Activated gamma-delta T cell (primary cell): Measurements from ENCODE around the gene MRLN.
"Not testable (repeated sequence)": the region's sequence is repeated elsewhere in the genome, so short reads cannot be mapped to it uniquely, and the experiment has no call there.

ENCODE experiments used
- DNase-seq: peaks from one replicate; lab custom pipeline; 2025; lab: John Stamatoyannopoulos, UW

The MRLN gene

DNA sequence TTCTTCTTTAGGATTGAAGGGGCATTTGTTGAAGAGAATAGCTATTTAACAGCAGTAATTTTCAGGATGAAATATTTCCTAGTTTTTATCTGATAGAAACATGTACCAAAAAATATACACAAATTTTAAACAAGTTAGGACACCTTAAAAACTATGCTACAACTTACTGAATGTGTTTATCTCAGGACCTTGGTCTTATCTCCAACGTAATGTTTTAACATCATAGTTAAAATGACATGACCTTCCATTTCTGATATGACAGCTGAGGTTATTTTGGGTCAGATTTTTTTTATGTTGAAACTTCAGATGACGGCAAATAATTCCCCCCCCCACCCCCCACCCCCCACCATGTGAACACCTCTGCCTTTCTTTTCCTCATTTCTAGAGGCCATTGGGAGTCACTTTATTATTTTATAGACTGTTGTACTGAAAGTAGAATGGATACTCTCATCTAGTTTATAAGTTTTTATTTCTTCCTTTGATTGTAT is 8.0 kb downstream of the MRLN start:
- no peak for DNase-seq

DNA sequence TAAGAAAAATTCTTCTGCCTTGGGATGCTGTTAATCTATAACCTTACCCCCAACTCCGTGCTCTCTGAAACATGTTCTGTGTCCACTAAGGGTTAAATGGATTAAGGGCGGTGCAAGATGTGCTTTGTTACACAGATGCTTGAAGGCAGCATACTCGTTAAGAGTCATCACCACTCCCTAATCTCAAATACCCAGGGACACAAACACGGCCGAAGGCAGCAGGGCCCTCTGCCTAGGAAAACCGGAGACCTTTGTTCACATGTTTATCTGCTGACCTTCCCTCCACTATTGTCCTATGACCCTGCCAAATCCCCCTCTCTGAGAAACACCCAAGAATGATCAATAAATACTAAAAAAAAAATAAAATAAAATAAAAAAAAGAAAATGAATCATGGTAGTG is 8.5 kb downstream of the MRLN start:
- DNase-seq = not testable (repeated sequence)

DNA sequence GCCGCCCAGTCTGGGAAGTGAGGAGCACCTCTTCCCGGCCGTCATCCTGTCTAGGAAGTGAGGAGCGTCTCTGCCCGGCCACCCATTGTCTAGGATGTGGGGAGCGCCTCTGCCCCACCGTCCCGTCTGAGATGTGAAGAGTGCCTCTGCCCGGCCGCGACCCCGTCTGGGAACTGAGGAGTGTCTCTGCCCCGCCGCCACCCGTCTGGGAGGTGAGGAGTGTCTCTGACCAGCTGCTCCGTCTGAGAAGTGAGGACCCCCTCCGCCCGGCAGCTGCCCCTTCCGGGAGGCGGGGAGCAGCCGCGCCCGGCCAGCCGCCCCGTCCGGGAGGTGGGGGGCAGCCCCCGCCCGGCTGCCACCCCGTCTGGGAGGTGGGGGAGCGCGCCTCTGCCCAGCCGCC is 9.1 kb downstream of the MRLN start:
- not testable (repeated sequence) for DNase-seq

DNA sequence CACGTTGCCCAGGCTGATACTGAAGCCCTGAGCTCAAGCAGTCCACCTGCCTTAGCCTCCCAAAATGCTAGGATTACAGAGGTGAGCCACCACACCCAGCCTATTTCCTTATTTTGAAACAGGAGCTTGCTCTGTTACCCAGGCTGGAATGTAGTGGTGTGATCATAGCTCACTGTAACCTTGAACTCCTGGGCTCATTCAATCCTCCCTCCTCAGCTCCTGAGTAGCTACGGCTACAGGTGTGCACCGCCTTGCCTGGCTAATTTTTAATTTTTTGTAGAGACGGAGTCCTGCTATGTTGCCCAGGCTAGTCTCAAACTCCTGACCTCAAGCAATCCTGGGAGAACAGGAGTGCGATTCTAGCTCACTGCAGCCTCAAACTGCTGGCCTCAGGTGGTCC is 11.7 kb downstream of the MRLN start:
- no peak for DNase-seq

DNA sequence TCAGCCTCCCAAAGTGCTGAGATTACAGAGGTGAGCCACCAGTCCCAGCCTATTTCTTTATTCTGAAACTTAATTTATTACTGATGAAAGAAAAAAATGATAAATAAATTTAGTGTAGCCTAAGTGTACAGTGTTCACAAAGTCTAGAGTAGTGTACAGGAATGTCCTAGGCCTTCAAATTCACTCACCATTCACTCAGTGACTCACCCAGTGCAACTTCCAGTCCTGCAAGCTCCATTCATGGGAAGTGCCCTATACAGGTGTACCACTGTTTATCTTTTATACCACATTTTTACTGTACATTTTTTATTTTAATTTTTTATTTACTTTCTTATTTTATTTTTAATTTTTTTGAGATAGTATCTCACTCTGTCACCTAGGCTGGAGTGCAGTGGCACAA is 12.2 kb downstream of the MRLN start:
- DNase-seq = no peak

DNA sequence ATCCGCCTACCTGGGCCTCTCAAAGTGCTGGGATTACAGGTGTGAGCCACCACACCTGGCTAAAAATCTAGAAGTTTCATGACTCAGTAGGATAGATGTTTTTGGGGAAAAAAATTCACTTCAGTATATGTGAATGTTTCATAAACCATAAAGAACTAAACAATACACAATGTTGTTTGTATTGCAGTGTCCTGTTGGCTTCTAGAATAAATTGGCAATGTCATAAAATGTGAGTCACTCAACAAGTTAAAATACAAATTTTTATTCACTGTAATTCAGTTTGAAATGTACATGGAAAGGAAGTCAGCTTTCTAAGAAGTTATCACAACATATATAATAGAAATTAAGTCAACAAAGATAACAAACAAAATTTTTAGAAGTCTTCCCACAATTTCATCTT is 16.5 kb downstream of the MRLN start:
- DNase-seq = no peak

DNA sequence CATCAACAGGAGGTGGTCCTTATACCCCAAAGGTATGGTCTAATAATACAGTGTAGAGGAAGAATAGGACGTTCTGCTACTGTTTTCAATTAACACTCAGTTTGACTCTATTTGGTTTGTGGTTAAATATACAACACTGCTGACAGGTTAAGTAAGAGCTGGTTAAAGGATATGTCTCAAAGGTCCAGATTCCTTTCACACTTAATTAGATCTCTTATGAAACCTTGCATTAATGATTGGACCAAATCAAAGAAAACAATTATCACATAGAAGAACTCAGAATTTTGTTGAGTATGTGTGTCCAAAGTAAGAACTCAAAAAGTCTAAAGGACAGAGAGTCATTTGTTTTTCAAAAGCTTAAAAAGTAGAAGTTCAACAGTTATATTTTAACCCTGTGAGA is 18.0 kb downstream of the MRLN start:
- no peak for DNase-seq

DNA sequence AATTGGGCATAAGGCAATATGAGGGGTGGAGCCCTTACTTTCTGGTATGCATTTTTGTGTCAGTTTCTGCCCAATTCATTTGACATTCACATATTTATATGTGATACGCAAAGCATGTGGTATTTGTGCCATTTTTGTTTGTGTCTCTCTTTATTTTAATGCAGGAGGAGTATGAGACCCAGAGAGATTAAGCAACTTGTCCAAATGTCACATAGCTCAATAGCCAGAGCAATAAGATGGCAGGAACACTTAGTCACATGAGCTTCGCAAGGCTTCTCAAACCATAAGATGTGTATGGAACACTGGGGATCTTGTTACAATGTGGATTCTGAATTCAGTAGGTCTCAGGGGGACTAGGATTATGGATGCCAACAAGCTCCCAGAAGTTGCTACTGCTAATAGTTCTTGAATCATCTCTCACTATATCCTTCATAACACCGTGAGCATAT is 19.2 kb downstream of the MRLN start:
- DNase-seq = no peak

DNA sequence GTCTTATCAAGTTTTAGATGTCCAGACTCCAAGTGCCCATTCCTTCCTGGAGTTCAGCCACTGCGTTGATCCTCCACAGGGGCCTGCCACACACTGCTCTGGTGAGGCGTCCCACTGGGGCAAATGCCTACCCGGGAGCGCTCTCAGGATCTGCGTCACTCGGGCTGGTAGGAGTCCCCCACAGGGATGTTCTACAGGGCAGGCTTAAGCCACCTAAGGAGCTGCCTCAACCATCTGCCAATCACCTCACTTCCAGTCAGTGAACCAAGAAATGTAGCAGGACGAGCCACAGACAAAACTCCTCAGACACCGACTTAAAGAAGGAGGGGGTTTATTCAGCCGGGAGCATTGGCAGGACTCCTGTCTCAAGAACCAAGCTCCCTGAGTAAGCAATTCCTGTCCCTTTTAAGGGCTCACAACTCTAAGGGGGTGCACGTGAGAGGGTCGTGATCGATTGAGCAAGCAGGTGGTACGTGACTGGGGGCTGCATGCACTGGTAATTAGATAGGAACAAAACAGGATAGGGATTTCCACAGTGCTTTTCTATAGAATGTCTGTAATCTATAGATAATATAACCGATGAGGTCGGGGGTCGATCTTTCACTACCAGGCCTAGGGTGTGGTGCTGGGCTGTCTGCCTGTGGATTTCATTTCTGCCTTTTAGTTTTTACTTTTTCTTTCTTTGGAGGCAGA is 19.8 kb downstream of the MRLN start:
- DNase-seq = not testable (repeated sequence)

DNA sequence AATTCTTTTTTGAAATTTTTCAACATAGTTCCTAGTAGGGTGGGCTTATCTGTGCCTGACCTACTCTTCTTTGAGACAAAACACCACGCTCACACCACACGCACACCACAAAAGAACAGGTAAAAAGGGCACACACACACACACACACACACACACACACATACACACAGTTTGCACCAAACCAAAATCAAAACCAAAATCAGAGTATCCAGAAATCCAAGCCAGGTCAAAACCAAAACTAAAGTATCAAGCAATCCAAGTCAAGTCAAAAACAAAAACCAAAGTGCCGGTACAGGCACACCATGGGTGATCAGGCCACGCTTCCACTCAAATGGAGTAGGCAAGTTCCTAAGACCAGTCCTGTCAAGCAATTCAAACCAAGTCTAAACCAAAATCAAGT is 20.4 kb downstream of the MRLN start:
- not testable (repeated sequence) for DNase-seq

DNA sequence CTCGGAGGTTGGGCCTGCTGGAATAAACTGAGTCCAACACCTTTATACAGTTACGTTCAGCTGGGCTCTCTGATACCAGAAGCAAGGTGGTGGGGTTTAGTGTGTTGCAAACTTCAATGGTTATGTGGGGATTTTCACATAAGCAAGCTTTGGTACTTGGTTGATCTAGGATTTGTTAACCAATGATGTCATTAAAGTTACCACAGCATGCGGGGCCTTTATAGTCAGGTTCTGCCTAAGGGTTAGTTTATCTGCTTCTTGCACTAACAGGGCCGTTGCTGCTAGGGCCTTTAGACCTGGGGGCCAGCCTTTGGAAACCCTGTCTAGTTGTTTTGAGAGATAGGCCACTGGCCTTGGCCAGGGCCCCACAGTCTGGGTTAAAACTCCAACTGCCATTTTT is 24.1 kb downstream of the MRLN start:
- not testable (repeated sequence) for DNase-seq

DNA sequence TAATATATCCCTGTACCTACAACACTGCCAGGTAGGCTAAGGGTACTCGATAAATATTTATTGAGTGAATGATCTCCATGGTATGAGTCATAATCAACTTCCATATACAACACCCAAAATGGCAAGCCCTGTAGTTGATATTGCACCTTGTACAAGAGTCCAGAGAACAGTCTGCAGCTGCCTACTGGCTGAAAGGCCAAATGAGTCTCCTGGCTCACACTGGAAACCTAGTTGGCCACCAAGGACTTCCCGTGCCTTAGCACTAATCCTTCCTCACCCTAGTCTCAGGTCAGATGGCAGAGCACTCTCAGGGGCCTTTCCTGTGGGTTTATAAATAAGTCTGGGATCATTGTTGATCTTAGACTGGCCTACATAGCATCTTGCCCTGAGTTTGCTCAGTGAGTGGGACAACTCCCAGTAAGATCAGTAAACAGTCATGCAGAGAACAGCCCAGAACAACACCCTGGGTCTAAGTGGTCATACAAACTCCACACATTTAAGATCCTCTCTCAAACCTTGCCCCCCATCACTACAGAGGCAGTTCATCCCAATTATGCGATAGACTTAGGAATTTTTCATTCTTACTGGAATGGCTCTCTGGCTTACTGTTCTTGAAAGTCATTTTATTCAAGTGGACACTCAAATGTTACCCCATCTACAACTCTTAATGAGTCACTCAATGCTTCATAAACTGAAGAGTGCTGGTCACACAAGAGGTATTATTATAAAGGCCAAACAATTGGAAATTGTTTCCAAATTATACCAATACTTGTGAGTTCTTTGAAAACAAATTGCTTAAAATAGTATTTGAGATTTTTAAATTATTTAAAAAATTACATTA is 28.9 kb downstream of the MRLN start:
- DNase-seq = no peak

DNA sequence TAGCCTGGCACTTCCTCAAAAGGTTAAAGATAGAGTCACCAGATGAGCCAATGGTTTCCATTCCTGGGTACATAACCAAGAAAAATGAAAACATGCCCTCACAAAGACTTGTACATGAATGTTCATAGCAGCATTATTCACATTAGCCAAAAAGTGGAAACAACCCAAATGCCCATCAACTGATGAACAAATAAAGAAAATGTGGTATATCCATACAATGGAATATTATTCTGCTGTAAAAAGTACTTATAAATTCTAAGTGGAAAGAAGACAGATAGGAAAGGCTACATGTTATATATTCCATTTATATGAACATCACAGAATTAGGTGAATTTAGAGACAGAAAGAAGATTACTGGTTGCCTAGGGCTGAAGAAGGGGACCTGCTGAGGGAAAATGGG is 32.9 kb downstream of the MRLN start:
- no peak for DNase-seq

DNA sequence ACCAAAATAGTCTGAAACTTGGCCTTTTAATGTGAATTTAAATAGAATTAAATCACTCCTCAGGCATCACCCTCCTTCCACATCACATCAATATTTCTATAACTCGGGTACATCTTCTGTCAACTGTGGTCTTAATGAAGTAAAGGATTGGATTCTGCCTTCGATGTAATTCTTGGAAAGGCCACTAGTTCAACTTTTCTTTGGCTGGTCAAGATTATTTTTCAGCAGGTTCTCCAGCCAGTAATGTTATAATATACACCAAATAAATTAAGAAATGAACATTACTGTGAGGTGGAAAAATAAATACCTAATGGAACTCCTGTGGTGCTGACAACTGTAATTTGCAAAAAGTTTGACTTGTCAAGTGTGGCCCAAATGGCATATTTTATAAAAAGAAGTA is 33.9 kb downstream of the MRLN start:
- DNase-seq = no peak

DNA sequence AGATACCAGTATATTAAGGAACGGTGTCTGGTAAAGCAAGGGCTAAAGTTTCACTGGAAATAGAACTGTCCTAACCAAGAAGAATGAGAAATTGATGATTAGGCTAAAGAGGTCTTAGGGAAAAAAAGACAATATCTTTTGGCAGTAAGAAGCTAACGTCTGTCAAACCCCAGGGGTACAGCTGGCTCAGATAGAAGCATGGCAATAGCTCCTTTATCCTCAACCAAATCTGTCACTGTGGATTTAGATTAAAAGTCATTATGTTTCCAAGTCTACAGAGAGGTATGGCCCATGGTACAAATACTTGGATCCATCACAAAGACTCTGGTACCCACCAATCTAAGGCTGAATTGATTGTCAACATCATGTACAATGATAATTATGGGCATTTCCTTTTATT is 35.0 kb downstream of the MRLN start:
- DNase-seq = no peak

DNA sequence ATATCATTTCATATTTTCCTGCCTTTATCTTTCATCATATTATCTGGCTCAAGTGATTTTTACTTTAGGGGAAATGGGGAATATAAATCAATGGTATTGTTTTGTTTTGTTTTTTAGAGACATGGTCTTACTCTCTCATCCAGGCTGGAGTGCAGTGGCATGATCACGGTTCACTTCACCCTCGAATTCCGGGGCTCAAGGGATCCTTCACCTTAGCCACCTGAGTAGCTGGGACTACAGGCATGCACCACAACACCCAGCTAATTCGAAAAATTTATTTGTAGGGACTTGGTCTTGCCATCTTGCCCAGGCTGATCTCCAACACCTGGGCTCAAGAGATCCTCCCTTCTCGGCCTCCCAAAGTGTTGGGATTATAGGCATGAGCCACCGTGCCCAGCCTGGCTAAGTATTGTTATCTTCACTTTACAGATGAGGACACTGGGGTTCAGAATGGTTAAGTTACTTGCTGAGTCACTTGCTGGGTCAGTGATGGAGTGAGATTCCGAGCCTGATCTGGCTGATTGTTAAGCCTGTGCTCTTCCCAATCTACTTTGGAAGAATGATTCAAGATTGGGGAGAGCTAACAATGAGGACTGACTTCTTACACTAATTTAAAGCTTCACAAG is 39.9 kb downstream of the MRLN start:
- no peak for DNase-seq

DNA sequence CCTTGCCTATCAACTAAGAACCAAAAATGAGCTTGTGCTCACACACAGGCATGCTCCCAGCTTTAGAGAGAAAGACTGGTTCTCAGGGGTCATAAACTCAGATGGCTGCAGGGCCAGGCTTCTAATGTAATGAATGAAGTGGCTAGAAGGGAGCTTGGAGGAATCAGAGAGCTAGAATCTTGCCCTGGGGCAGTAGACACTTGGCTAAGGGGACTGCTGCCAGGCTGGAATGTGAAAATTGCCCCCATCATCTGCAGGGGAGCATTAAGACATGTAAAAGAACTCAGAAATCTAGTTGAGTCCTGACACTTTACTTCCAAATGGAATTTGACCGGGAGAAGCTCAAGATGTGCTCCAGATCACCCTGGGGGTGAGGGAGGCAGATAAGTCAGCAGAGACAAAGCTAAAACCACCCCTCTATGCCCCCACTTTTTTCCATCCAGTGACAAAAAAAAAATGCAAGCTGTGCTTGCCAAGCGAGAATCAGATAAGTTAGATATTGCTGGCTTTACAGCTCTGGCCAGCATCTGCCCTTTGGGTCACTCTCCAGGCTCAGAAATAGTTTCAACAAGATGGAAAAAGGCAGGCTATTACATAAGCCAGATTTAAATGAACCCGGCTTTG is 41.3 kb downstream of the MRLN start:
- no peak for DNase-seq

DNA sequence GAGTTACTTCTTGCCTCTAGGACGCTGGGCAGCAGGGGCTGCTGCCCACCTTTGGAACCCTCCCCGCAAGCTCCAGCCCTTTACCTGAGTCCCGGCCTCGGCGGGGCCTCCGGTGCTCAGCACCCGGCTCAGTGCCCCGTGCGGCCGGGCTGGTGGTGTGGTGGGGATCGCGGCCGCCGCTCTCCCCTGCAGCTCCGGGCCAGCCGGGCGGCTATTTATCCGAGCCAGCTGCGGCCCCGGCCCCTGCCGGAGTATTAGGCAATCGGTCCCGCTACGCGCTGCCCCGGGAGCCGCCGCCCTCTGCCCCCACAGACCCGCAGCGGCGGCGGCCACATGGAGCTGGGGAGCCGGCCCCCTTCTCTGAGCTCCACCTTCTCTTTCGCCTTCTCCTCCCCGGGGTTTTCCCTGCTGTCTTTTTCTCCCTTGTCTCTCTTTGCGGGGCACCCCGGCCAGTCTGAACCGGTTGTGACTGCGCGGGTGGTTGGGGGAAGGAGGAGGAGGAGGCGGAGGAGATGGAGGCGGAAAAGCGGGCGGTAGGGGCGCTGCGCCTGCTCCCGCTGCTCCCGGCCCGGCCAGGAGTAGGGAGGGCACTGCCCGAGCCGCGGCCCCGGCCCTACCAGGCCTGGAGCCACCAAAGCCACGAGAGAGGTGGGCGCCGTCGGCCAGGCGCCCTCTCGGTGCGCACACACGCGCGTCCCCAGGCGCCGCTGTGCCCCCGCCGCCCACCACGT is 43.7 kb downstream of the MRLN start, which contains the start of gene SLC16A9:
Gene SLC16A9 (minus strand): TSS at position 456 of the 731 bp plus-strand sequence. CDS start 25,559 bp downstream, outside the sequence.
- DNase-seq = no peak

DNA sequence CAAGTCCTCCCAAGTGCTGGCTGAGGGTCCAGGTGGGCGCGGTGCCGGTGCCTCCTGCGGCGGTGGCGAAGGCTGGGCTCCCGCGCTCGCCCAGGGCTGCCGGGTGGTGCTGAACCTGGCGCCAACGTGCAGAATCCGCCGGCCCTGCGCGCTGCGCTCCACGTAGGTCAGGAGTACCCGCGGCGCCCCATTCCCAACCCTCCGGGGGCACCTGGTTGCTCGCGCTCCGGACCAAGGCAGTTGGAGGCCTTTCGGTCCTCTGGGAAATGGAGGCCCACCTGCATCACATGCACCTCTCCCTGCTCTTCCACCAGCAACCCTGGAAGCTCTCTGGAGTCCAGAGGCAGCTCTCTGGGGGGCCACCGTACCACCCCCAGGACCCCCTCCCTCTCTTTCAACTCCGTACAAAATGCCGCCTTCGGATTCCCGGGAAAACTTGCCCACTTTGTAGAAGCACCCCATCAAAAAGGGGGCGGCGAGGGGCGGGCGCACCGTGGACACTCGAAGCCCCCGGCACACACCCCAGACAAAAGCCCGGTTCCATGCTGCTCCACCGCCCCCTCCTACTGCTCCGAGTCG is 44.4 kb downstream of the MRLN start:
- no peak for DNase-seq

DNA sequence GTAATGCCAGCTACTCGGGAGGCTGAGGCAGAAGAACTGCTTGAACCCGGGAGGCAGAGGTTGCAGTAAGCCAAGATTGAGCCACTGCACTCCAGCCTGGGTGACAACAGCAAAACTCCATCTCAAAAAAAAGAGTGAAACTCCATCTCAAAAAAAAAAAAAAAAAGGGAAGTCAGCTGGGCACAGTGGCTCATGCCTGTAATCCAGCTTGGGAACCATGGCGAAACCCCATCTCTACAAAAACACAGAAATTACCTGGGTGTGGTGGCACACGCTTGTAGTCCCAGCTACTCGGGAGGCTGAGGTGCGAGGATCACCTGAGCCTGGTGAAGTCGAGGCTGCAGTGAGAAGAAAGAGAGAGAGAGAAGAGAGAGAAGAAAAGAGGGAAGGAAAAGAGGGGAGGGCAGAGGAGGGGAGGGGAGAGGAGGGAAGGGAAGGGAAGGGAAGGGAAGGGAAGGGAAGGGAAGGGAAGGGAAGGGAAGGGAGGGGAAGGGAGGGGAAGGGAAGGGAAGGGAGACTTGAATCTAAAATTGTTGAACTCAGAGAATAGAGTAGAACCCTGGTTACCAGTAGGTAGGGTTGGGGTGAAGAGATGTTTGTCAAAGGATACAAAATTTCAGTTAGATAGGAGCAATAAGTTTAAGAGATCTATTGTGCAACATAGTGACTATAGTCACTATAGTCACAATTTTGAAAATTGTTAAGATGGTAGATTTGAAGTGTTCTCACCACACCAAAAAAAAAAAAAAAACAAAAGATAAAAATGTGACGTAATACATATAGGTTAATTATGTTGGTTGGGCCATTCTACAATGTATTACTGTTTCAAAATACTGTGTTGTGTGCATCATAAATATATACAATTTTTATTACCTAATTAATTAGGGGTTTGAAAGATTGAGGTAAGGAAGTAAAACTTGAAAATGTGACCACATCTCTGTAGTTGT is 46.1 kb downstream of the MRLN start:
- no peak for DNase-seq
